Uterus (tissue), 4 donors: Measurements from ENCODE around the gene OVOL3. TPM values are rescaled to one million over a fixed set of nuclear protein-coding genes. Genes with fewer than 3 reads are reported as not detected.

Experiments used
- DNase-seq, 2 donors: peaks; one replicate each; pipeline ENCODE4 v3.0.0-alpha.2; 2019 to 2020
- H3K27ac ChIP-seq, 2 donors: fragments of 200-600 bp; sonication (generic); 1 replicate in 1 of 2; 2 replicates in 1 of 2; pipeline ENCODE4 v1.5.1; 2016 to 2018
- H3K27me3 ChIP-seq, 2 donors: fragments of 200-600 bp; sonication (generic); one replicate each; pipeline ENCODE4 v1.5.1; 2018 to 2019; ENCODE audit warnings: control low read depth in 1 of 2
- H3K36me3 ChIP-seq, 2 donors: fragments of 200-600 bp; sonication (generic); one replicate each; pipeline ENCODE4 v1.5.1; 2019; ENCODE audit warnings: control low read depth in 1 of 2
- H3K4me1 ChIP-seq, 2 donors: fragments of 200-600 bp; sonication (generic); one replicate each; pipeline ENCODE4 v1.5.1; 2018 to 2019; ENCODE audit warnings: control low read depth in 1 of 2
- H3K4me3 ChIP-seq, 2 donors: fragments of 200-600 bp; sonication (generic); 1 replicate in 1 of 2; 2 replicates in 1 of 2; pipeline ENCODE4 v1.5.1; 2018 to 2019; ENCODE audit warnings: mild to moderate bottlenecking in 1 of 2
- H3K9me3 ChIP-seq, 2 donors: fragments of 200-600 bp; sonication (generic); one replicate each; pipeline ENCODE4 v1.5.1; 2019; ENCODE audit warnings: control low read depth in 1 of 2
- CTCF ChIP-seq, 4 experiments: fragments of 200-600 bp in 2 of 4; fragments of 450-650 bp in 2 of 4; sonication (generic) in 2 of 4; IDR thresholded peaks; one replicate each; pipeline ENCODE4 v1.5.1; 2016 to 2019; ENCODE audit warnings: antibody characterized with exemption in 4 of 4, mild to moderate bottlenecking in 2 of 4, moderate library complexity in 1 of 4
- POLR2A ChIP-seq, 2 donors: fragments of 450-650 bp; IDR thresholded peaks; one replicate each; pipeline ENCODE4 v1.6.1; 2016; ENCODE audit warnings: antibody characterized with exemption in 2 of 2, mild to moderate bottlenecking in 1 of 2, moderate library complexity in 1 of 2
- intact Hi-C: fragments of 100-400 bp; cut with DNase I; formaldehyde crosslinking; loops from one replicate; pipeline ENCODE4 v1.15.1; 2023; ENCODE audit warnings: low total_unique reads
- total RNA-seq, 4 donors: library from RNA; depleted of rRNA in 3 of 4; stranded (reverse); fragments of >200 nt in 3 of 4; gene quantifications; one replicate each; pipeline versions ENCODE4 v1.1.0 to v1.2.4, GENCODE V29; 2014 to 2023
- donor health status: DM: yes; HTN: yes; CAD: no.

OVOL3 gene
- total RNA-seq, 4 donors from 2014 or later: not detected

- H3K27ac ChIP-seq: no peak overlapping the region
- no peaks in the 10 kb centered on the region for H3K36me3 ChIP-seq
- no peaks in the 10 kb centered on the region for H3K4me1 ChIP-seq
- intact Hi-C loops: no loop called here
- no peaks in the 10 kb centered on the region for H3K27me3 ChIP-seq
- no peak overlapping the region for H3K4me3 ChIP-seq
- DNase-seq: no peak
- H3K9me3 ChIP-seq: no peaks in the 10 kb centered on the region
- no peak for TF ChIP-seq POLR2A (IDR thresholded peaks at IDR 0.05)
- TF ChIP-seq CTCF (IDR thresholded peaks at IDR 0.05): no peak
Observed at GRCh38 chr19:36106441-36106840, 4.5 kb upstream of the OVOL3 start.

- H3K27ac ChIP-seq: no peak overlapping the region
- H3K4me1 ChIP-seq: no peaks in the 10 kb centered on the region
- DNase-seq: no peak
- intact Hi-C loops: no loop called here
- no peaks in the 10 kb centered on the region for H3K27me3 ChIP-seq
- no peaks in the 10 kb centered on the region for H3K9me3 ChIP-seq
- TF ChIP-seq CTCF (IDR thresholded peaks at IDR 0.05): no peak
- H3K36me3 ChIP-seq: no peaks in the 10 kb centered on the region
- H3K4me3 ChIP-seq: no peak overlapping the region
Observed at GRCh38 chr19:36106991-36107390, 4.0 kb upstream of the OVOL3 start.

GRCh38 chr19:36108684-36109083, 2.3 kb upstream of the OVOL3 start:
- H3K36me3 ChIP-seq: no peaks in the 10 kb centered on the region
- no peaks in the 10 kb centered on the region for H3K9me3 ChIP-seq
- no peak overlapping the region for H3K4me3 ChIP-seq
- intact Hi-C loops: no loop called here
- TF ChIP-seq POLR2A (IDR thresholded peaks at IDR 0.05) (no peak), CTCF (IDR thresholded peaks at IDR 0.05) (no peak)
- peaks cover 0 to 2% of the 10 kb centered on the region in 2 donors for H3K4me1 ChIP-seq
- no peak overlapping the region for H3K27ac ChIP-seq
- no peak for DNase-seq
- H3K27me3 ChIP-seq: no peaks in the 10 kb centered on the region

GRCh38 chr19:36111200-36111539, 227 bp downstream of the OVOL3 start:
- intact Hi-C loops: loop anchor here (10.0 kb wide), 1 partner anchor 56 kb away; the partner anchor contains the start of genes THAP8 and WDR62
- H3K4me1 ChIP-seq: peaks cover 0 to 8% of the 10 kb centered on the region in 2 donors
- no peak for DNase-seq
- no peak overlapping the region for H3K4me3 ChIP-seq
- no peak overlapping the region for H3K27ac ChIP-seq
- no peaks in the 10 kb centered on the region for H3K9me3 ChIP-seq
- H3K27me3 ChIP-seq: no peaks in the 10 kb centered on the region
- TF ChIP-seq CTCF (IDR thresholded peaks at IDR 0.05) (no peak), POLR2A (IDR thresholded peaks at IDR 0.05) (no peak)
- no peaks in the 10 kb centered on the region for H3K36me3 ChIP-seq

GRCh38 chr19:36112678-36113077, 1.7 kb downstream of the OVOL3 start:
- Histone ChIP-seq H3K9me3 (no peaks in the 10 kb centered on the region), H3K27me3 (no peaks in the 10 kb centered on the region), H3K36me3 (no peaks in the 10 kb centered on the region), H3K4me3 (no peak overlapping the region), H3K4me1 (peaks cover 0 to 8% of the 10 kb centered on the region in 2 donors), H3K27ac (no peak overlapping the region)
- no peak for DNase-seq
- intact Hi-C loops: loop anchor here (10.0 kb wide), 1 partner anchor 58 kb away; the partner anchor contains the start of genes THAP8 and WDR62
- TF ChIP-seq CTCF (IDR thresholded peaks at IDR 0.05): no peak
- TF ChIP-seq POLR2A (IDR thresholded peaks at IDR 0.05): no peak
